GM12878 (cell line): Measurements from ENCODE around the gene CSNK1G1. TPM values are rescaled to one million over a fixed set of nuclear protein-coding genes. Genes with fewer than 3 reads are reported as not detected.
A peak's percentile ranks its signal among the peaks of the same experiment; 100 is the strongest.

Experiments
- ATF2 ChIP-seq: IDR thresholded peaks from 2 replicates; pipeline ENCODE4 v1.6.1; 2012; ENCODE audit warnings: low read length, inconsistent platforms
- BRCA1 ChIP-seq: IDR thresholded peaks from 2 replicates; pipeline ENCODE4 v1.6.1; 2011; ENCODE audit warnings: low read depth, low read length, improper control_type of control experiment
- DPF2 ChIP-seq: fragments of 450-650 bp; IDR thresholded peaks from 2 replicates; pipeline ENCODE4 v1.6.1; 2017; ENCODE audit warnings: mild to moderate bottlenecking
- HCFC1 ChIP-seq: fragments of 150-350 bp; IDR thresholded peaks from 2 replicates; pipeline ENCODE4 v1.6.1; 2014; ENCODE audit warnings: low read length
- JUND ChIP-seq: IDR thresholded peaks from 2 replicates; pipeline ENCODE4 v1.6.1; 2012; ENCODE audit warnings: low read depth, mild to moderate bottlenecking, low read length, improper control_type of control experiment, moderate library complexity
- KAT2A ChIP-seq: conservative IDR thresholded peaks from 2 replicates; pipeline ENCODE4 v1.6.1; 2011; ENCODE audit warnings: low read depth, low read length; ENCODE audit not compliant: control insufficient read depth
- MEF2A ChIP-seq: IDR thresholded peaks from 2 replicates; pipeline ENCODE4 v1.6.1; 2011; ENCODE audit warnings: low read depth, mild to moderate bottlenecking, low read length, moderate library complexity; ENCODE audit not compliant: insufficient read depth
- MTA2 ChIP-seq: fragments of 450-650 bp; IDR thresholded peaks from 2 replicates; pipeline ENCODE4 v1.6.1; 2016; ENCODE audit warnings: low read depth, mild to moderate bottlenecking, moderate library complexity
- NR2F1 ChIP-seq: fragments of 450-650 bp; conservative IDR thresholded peaks from 2 replicates; pipeline ENCODE4 v1.6.1; 2017; ENCODE audit warnings: mild to moderate bottlenecking
- RAD51 ChIP-seq: fragments of 450-650 bp; IDR thresholded peaks from 2 replicates; pipeline ENCODE4 v1.6.1; 2016; ENCODE audit warnings: moderate library complexity, mild to moderate bottlenecking, inconsistent platforms
- SIN3A ChIP-seq: IDR thresholded peaks from 2 replicates; pipeline ENCODE4 v1.6.1; 2012; ENCODE audit warnings: low read depth, low read length, improper control_type of control experiment
- SMARCA5 ChIP-seq: fragments of 450-650 bp; IDR thresholded peaks from 2 replicates; pipeline ENCODE4 v1.6.1; 2017; ENCODE audit warnings: mild to moderate bottlenecking
- SREBF1 ChIP-seq: IDR thresholded peaks from 2 replicates; pipeline ENCODE4 v1.6.1; 2012; ENCODE audit warnings: mild to moderate bottlenecking, low read length
- SRF ChIP-seq, 2 experiments: IDR thresholded peaks; 2 replicates each; pipeline ENCODE4 v1.6.1; 2011; ENCODE audit warnings: low read depth in 2 of 2, low read length in 2 of 2, mild to moderate bottlenecking in 1 of 2, moderate library complexity in 1 of 2
- ZSCAN29 ChIP-seq: fragments of 450-650 bp; IDR thresholded peaks from 2 replicates; pipeline ENCODE4 v1.6.1; 2017; ENCODE audit warnings: mild to moderate bottlenecking, moderate library complexity
- polyA plus RNA-seq, 11 experiments: library from polyadenylated mRNA; depleted of rRNA in 4 of 11; unstranded in 6 of 11; stranded (reverse) in 5 of 11; fragments of >200 nt; fragmentation: Nextera tagmentation in 4 of 11; fragmentation: Illumina TruSeq in 1 of 11; extraction: Ambion mirVana in 4 of 11; extraction: Trizol in 1 of 11; gene quantifications; 1 replicate in 1 of 11; 2 replicates in 10 of 11; pipeline versions ENCODE4 v1.2.1 to v1.2.3, GENCODE V29; 2011 to 2016; ENCODE audit warnings: inconsistent platforms in 2 of 11, missing spikeins in 2 of 11, low read depth in 1 of 11
- total RNA-seq, 4 experiments: library from RNA; depleted of rRNA in 3 of 4; stranded (reverse); fragments of >200 nt in 3 of 4; fragmentation: Illumina TruSeq in 1 of 4; extraction: Trizol in 1 of 4; gene quantifications; 2 replicates each; pipeline versions ENCODE4 v1.2.1 to v1.2.3, GENCODE V29; 2013 to 2021
- TF ChIP-seq, protein P1 (sequence below): IDR thresholded peaks from 2 replicates; pipeline ENCODE4 v1.6.1; 2011; ENCODE audit warnings: borderline replicate concordance, low read depth, mild to moderate bottlenecking, moderate library complexity, mixed read lengths, low read length; ENCODE audit not compliant: insufficient read depth; ENCODE audit errors: extremely low read length
- TF ChIP-seq, protein P2 (sequence below): fragments of 450-650 bp; IDR thresholded peaks from 2 replicates; pipeline ENCODE4 v1.6.1; 2017; ENCODE audit warnings: mild to moderate bottlenecking, moderate library complexity
- TF ChIP-seq, protein P3 (sequence below): IDR thresholded peaks from 2 replicates; pipeline ENCODE4 v1.6.1; 2011; ENCODE audit warnings: low read depth, mild to moderate bottlenecking, low read length, moderate library complexity, borderline replicate concordance; ENCODE audit errors: extremely low read depth
- TF ChIP-seq, protein P4 (sequence below): fragments of 150-350 bp; IDR thresholded peaks from 2 replicates; pipeline ENCODE4 v1.6.1; 2016; ENCODE audit warnings: low read depth, low read length

CSNK1G1 gene
- total and polyA plus RNA-seq, 10 of the 15 experiments (the other 5 are each of a cell fraction or from before 2014, with no cell fraction given): 6.1 to 23.4 (median 15.3) TPM

- TF ChIP-seq, protein P1, sequence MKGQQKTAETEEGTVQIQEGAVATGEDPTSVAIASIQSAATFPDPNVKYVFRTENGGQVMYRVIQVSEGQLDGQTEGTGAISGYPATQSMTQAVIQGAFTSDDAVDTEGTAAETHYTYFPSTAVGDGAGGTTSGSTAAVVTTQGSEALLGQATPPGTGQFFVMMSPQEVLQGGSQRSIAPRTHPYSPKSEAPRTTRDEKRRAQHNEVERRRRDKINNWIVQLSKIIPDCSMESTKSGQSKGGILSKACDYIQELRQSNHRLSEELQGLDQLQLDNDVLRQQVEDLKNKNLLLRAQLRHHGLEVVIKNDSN: no peak
- TF ChIP-seq SIN3A: no peak
- no peak; the same call in 1 of the 2 replicates for TF ChIP-seq SREBF1
- TF ChIP-seq, protein P2, sequence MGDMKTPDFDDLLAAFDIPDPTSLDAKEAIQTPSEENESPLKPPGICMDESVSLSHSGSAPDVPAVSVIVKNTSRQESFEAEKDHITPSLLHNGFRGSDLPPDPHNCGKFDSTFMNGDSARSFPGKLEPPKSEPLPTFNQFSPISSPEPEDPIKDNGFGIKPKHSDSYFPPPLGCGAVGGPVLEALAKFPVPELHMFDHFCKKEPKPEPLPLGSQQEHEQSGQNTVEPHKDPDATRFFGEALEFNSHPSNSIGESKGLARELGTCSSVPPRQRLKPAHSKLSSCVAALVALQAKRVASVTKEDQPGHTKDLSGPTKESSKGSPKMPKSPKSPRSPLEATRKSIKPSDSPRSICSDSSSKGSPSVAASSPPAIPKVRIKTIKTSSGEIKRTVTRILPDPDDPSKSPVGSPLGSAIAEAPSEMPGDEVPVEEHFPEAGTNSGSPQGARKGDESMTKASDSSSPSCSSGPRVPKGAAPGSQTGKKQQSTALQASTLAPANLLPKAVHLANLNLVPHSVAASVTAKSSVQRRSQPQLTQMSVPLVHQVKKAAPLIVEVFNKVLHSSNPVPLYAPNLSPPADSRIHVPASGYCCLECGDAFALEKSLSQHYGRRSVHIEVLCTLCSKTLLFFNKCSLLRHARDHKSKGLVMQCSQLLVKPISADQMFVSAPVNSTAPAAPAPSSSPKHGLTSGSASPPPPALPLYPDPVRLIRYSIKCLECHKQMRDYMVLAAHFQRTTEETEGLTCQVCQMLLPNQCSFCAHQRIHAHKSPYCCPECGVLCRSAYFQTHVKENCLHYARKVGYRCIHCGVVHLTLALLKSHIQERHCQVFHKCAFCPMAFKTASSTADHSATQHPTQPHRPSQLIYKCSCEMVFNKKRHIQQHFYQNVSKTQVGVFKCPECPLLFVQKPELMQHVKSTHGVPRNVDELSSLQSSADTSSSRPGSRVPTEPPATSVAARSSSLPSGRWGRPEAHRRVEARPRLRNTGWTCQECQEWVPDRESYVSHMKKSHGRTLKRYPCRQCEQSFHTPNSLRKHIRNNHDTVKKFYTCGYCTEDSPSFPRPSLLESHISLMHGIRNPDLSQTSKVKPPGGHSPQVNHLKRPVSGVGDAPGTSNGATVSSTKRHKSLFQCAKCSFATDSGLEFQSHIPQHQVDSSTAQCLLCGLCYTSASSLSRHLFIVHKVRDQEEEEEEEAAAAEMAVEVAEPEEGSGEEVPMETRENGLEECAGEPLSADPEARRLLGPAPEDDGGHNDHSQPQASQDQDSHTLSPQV: no peak
- no peak for TF ChIP-seq HCFC1
- TF ChIP-seq KAT2A: no peak
- no peak for TF ChIP-seq BRCA1
- TF ChIP-seq, protein P3, sequence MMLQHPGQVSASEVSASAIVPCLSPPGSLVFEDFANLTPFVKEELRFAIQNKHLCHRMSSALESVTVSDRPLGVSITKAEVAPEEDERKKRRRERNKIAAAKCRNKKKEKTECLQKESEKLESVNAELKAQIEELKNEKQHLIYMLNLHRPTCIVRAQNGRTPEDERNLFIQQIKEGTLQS: no peak
- peak; percentile 87; the same call in 1 of the 2 replicates for TF ChIP-seq NR2F1
- peak; percentile 95 for TF ChIP-seq JUND
- TF ChIP-seq, protein P4, sequence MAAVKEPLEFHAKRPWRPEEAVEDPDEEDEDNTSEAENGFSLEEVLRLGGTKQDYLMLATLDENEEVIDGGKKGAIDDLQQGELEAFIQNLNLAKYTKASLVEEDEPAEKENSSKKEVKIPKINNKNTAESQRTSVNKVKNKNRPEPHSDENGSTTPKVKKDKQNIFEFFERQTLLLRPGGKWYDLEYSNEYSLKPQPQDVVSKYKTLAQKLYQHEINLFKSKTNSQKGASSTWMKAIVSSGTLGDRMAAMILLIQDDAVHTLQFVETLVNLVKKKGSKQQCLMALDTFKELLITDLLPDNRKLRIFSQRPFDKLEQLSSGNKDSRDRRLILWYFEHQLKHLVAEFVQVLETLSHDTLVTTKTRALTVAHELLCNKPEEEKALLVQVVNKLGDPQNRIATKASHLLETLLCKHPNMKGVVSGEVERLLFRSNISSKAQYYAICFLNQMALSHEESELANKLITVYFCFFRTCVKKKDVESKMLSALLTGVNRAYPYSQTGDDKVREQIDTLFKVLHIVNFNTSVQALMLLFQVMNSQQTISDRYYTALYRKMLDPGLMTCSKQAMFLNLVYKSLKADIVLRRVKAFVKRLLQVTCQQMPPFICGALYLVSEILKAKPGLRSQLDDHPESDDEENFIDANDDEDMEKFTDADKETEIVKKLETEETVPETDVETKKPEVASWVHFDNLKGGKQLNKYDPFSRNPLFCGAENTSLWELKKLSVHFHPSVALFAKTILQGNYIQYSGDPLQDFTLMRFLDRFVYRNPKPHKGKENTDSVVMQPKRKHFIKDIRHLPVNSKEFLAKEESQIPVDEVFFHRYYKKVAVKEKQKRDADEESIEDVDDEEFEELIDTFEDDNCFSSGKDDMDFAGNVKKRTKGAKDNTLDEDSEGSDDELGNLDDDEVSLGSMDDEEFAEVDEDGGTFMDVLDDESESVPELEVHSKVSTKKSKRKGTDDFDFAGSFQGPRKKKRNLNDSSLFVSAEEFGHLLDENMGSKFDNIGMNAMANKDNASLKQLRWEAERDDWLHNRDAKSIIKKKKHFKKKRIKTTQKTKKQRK: no peak
- TF ChIP-seq SRF (IDR thresholded peaks at IDR 0.05; ENCODE audit: low read depth in 2 of 2, low read length in 2 of 2): peak in 1 of 2 experiments; percentile 81; a peak in 2 of 4 replicates
- TF ChIP-seq ZSCAN29: no peak; the same call in 1 of the 2 replicates
- peak; percentile 83 for TF ChIP-seq MEF2A
- peak; percentile 99 for TF ChIP-seq DPF2
- no peak for TF ChIP-seq SMARCA5
- TF ChIP-seq ATF2: peak; percentile 92
- peak; percentile 100 for TF ChIP-seq MTA2
- TF ChIP-seq RAD51: peak; percentile 83
These were observed 109.4 kb downstream of the CSNK1G1 start (continued) for GRCh38 chr15:64246364-64247189.
